IMR-90 (cell line): ENCODE measurements around the gene SPATA33. TPM values are rescaled to one million over a fixed set of nuclear protein-coding genes. Genes with fewer than 3 reads are reported as not detected.

Experiments used
- ATAC-seq: fragments of 200-7000 bp; cut with Tn5 transposase; 2 replicates; pipeline ENCODE4 v1.9.1; 2020; ENCODE audit warnings: low read depth, mild to moderate bottlenecking, moderate library complexity
- BruUV-seq: library from RNA; stranded (reverse); fragments of 400-500 nt; replicated peaks from 2 replicates; lab custom pipeline; 2021; lab: Mats Ljungman, UMichigan
- CTCF ChIA-PET: fragments of 300-600 bp; formaldehyde crosslinking; extraction: SDS; loops from one replicate; lab custom pipeline; 2021; ENCODE audit warnings: antibody characterized with exemption; lab: Yijun Ruan, JAX
- POLR2A ChIA-PET: fragments of 300-600 bp; sonication (Branson Sonifier 250); formaldehyde crosslinking; loops from one replicate; lab custom pipeline; 2022; ENCODE audit warnings: antibody characterized with exemption; ENCODE audit not compliant: unreplicated experiment; lab: Charles Lee
- DNase-seq: peaks from one replicate; pipeline ENCODE4 v3.0.0; 2013
- H2AFZ ChIP-seq: replicated peaks from 2 replicates; pipeline ENCODE3; 2013; ENCODE audit warnings: low read length, mild to moderate bottlenecking; ENCODE audit not compliant: poor library complexity
- H2AK5ac ChIP-seq: 2 replicates; pipeline ENCODE4 v1.6.1; 2013; ENCODE audit warnings: low read depth, low read length, inconsistent platforms
- H2AK9ac ChIP-seq: replicated peaks from 2 replicates; pipeline ENCODE3; 2013; ENCODE audit warnings: mild to moderate bottlenecking, low read depth, low read length, moderate library complexity; ENCODE audit not compliant: poor library complexity
- H2BK120ac ChIP-seq: 2 replicates; pipeline ENCODE4 v1.6.1; 2013; ENCODE audit warnings: low read depth, low read length, inconsistent platforms
- H2BK15ac ChIP-seq: 3 replicates; pipeline ENCODE4 v1.6.1; 2013; ENCODE audit warnings: low read depth, low read length, inconsistent platforms
- H2BK20ac ChIP-seq: 2 replicates; pipeline ENCODE4 v1.6.1; 2013; ENCODE audit warnings: low read depth, mild to moderate bottlenecking, inconsistent platforms, low read length, moderate library complexity
- H2BK5ac ChIP-seq: 2 replicates; pipeline ENCODE4 v1.6.1; 2013; ENCODE audit warnings: mild to moderate bottlenecking, low read depth, low read length, inconsistent platforms; ENCODE audit not compliant: poor library complexity, severe bottlenecking
- H3K14ac ChIP-seq: replicated peaks from 2 replicates; pipeline ENCODE4 v1.6.1; 2013; ENCODE audit warnings: low read depth, low read length, inconsistent platforms
- H3K18ac ChIP-seq: 2 replicates; pipeline ENCODE4 v1.6.1; 2013; ENCODE audit warnings: low read depth, low read length, control low read depth
- H3K23ac ChIP-seq: 2 replicates; pipeline ENCODE4 v1.6.1; 2013; ENCODE audit warnings: low read depth, low read length, inconsistent platforms
- H3K27ac ChIP-seq: 2 replicates; pipeline ENCODE4 v1.5.1; 2013; ENCODE audit warnings: mild to moderate bottlenecking, control low read depth, low read length; ENCODE audit not compliant: insufficient read depth
- H3K27me3 ChIP-seq: 2 replicates; pipeline ENCODE4 v1.6.1; 2013; ENCODE audit warnings: low read length; ENCODE audit not compliant: control insufficient read depth, insufficient read depth
- H3K36me3 ChIP-seq: 2 replicates; pipeline ENCODE4 v1.6.1; 2013; ENCODE audit warnings: low read length, mixed read lengths; ENCODE audit not compliant: control insufficient read depth, insufficient read depth
- H3K4ac ChIP-seq: 2 replicates; pipeline ENCODE4 v1.6.1; 2013; ENCODE audit warnings: low read depth, low read length, inconsistent platforms
- H3K4me1 ChIP-seq: 2 replicates; pipeline ENCODE4 v1.6.1; 2013; ENCODE audit warnings: low read length, mixed read lengths; ENCODE audit not compliant: control insufficient read depth, insufficient read depth
- H3K4me2 ChIP-seq: 2 replicates; pipeline ENCODE4 v1.6.1; 2013; ENCODE audit warnings: low read depth, mild to moderate bottlenecking, control low read depth, low read length, moderate library complexity
- H3K4me3 ChIP-seq: 2 replicates; pipeline ENCODE4 v1.5.1; 2013; ENCODE audit warnings: low read depth, mild to moderate bottlenecking, control low read depth, low read length, moderate library complexity; ENCODE audit not compliant: insufficient read depth
- H3K56ac ChIP-seq: 2 replicates; pipeline ENCODE4 v1.6.1; 2013; ENCODE audit warnings: low read length, inconsistent platforms; ENCODE audit not compliant: insufficient read depth; ENCODE audit errors: extremely low read depth
- H3K79me1 ChIP-seq, 2 experiments: 2 replicates each; pipeline ENCODE4 v1.6.1; 2013; ENCODE audit warnings: low read length in 2 of 2, inconsistent platforms in 1 of 2, low read depth in 1 of 2
- H3K9ac ChIP-seq: 2 replicates; pipeline ENCODE4 v1.6.1; 2013; ENCODE audit warnings: low read depth, low read length, control low read depth
- H3K9me1 ChIP-seq: 2 replicates; pipeline ENCODE4 v1.6.1; 2013; ENCODE audit warnings: low read length, inconsistent platforms; ENCODE audit not compliant: insufficient read depth
- H3K9me3 ChIP-seq: 2 replicates; pipeline ENCODE4 v1.6.1; 2013; ENCODE audit warnings: low read length; ENCODE audit not compliant: control insufficient read depth, insufficient read depth
- H4K20me1 ChIP-seq: 2 replicates; pipeline ENCODE4 v1.6.1; 2013; ENCODE audit warnings: low read length, inconsistent platforms; ENCODE audit not compliant: insufficient read depth
- H4K5ac ChIP-seq: 2 replicates; pipeline ENCODE4 v1.6.1; 2013; ENCODE audit warnings: mild to moderate bottlenecking, low read depth, low read length, control low read depth
- H4K8ac ChIP-seq, 2 experiments: 2 replicates each; pipeline ENCODE4 v1.6.1; 2013; ENCODE audit warnings: low read depth in 2 of 2, low read length in 2 of 2, control low read depth in 1 of 2, inconsistent platforms in 1 of 2
- H4K91ac ChIP-seq: 2 replicates; pipeline ENCODE4 v1.6.1; 2013; ENCODE audit warnings: low read depth, low read length, inconsistent platforms; ENCODE audit not compliant: insufficient read depth
- CTCF ChIP-seq: conservative IDR thresholded peaks from 2 replicates; pipeline ENCODE4 v1.5.1; 2012; ENCODE audit warnings: mild to moderate bottlenecking, low read depth, low read length, improper control_type of control experiment
- ELK1 ChIP-seq: fragments of 150-350 bp; IDR thresholded peaks from 2 replicates; pipeline ENCODE4 v1.6.1; 2016; ENCODE audit warnings: low read depth, mild to moderate bottlenecking, low read length, moderate library complexity, borderline replicate concordance
- MAFK ChIP-seq: IDR thresholded peaks from 2 replicates; pipeline ENCODE4 v1.6.1; 2012; ENCODE audit warnings: low read depth, low read length, improper control_type of control experiment
- MAZ ChIP-seq: IDR thresholded peaks from 2 replicates; pipeline ENCODE4 v1.6.1; 2012; ENCODE audit warnings: low read depth, mild to moderate bottlenecking, low read length, improper control_type of control experiment, moderate library complexity, borderline replicate concordance
- NFE2L2 ChIP-seq: fragments of 150-350 bp; IDR thresholded peaks from 2 replicates; pipeline ENCODE4 v1.6.1; 2016; ENCODE audit warnings: low read depth, mild to moderate bottlenecking, low read length
- POLR2A ChIP-seq: IDR thresholded peaks from 2 replicates; pipeline ENCODE4 v1.6.1; 2012; ENCODE audit warnings: mild to moderate bottlenecking, low read depth, low read length
- RAD21 ChIP-seq: IDR thresholded peaks from 2 replicates; pipeline ENCODE4 v1.6.1; 2012; ENCODE audit warnings: low read length, improper control_type of control experiment
- RCOR1 ChIP-seq: IDR thresholded peaks from 2 replicates; pipeline ENCODE4 v1.6.1; 2012; ENCODE audit warnings: mild to moderate bottlenecking, low read length, improper control_type of control experiment; ENCODE audit not compliant: insufficient replicate concordance
- RFX5 ChIP-seq: IDR thresholded peaks from 2 replicates; pipeline ENCODE4 v1.8.0; 2012; ENCODE audit warnings: low read depth, mild to moderate bottlenecking, low read length, moderate library complexity
- SMC3 ChIP-seq: fragments of 150-350 bp; IDR thresholded peaks from 2 replicates; pipeline ENCODE4 v1.6.1; 2016; ENCODE audit warnings: low read depth, mild to moderate bottlenecking, antibody characterized with exemption, low read length, moderate library complexity
- USF2 ChIP-seq: fragments of 150-350 bp; IDR thresholded peaks from 2 replicates; pipeline ENCODE4 v1.6.1; 2017; ENCODE audit warnings: mild to moderate bottlenecking, antibody characterized with exemption, low read length, low read depth
- WGBS, 2 experiments: methylation state at CpG; one replicate each; pipeline versions ENCODE4 v1.1.5 to v1.1.7; 2013; ENCODE audit warnings: missing lambda C conversion rate in 2 of 2; ENCODE audit not compliant: insufficient read length in 1 of 2; ENCODE audit errors: extremely low coverage in 2 of 2; 5-methylcytosine and 5-hydroxymethylcytosine counted together
- dilution Hi-C: fragments of 300-500 bp; cut with HindIII; formaldehyde crosslinking; loops from one replicate; pipeline ENCODE4 v1.14.3; 2018; ENCODE audit warnings: low sequenced_read_pairs; ENCODE audit not compliant: unreplicated experiment
- in situ Hi-C: fragments of 300-500 bp; cut with MboI; formaldehyde crosslinking; loops from 3 replicates; pipeline ENCODE4 v1.14.3; 2019; ENCODE audit warnings: low sequenced_read_pairs, inconsistent platforms, mixed read lengths
- intact Hi-C: fragments of 100-400 bp; cut with micrococcal nuclease; formaldehyde crosslinking; loops from 2 replicates; pipeline ENCODE4 v1.10.0; 2022
- polyA plus RNA-seq, 3 experiments: library from polyadenylated mRNA; depleted of rRNA; stranded (reverse); fragments of >200 nt; gene quantifications; 2 replicates each; pipeline ENCODE4 v1.2.3, GENCODE V29; 2012; ENCODE audit warnings: low replicate concordance in 1 of 3
- total RNA-seq: library from RNA; depleted of rRNA; stranded (reverse); fragments of >200 nt; gene quantifications from 2 replicates; pipeline ENCODE4 v1.2.3, GENCODE V29; 2012

The SPATA33 gene
- total and polyA plus RNA-seq, 2 of the 4 experiments (the other 2 are of a cell fraction), result 0.90 to 3.4 TPM

- ChIA-PET CTCF (no interaction called here), POLR2A (no interaction called here)
- Histone ChIP-seq H2AK5ac (no peak overlapping the region), H2BK5ac (no peak overlapping the region), H3K27ac (no peak overlapping the region), H2BK120ac (no peak overlapping the region), H3K9me3 (no peaks in the 10 kb centered on the region), H3K4ac (no peak overlapping the region), H3K4me3 (no peak overlapping the region), H3K9ac (no peak overlapping the region), H3K27me3 (peaks cover 43% of the 10 kb centered on the region), H3K9me1 (no peaks in the 10 kb centered on the region), H4K91ac (no peak overlapping the region), H3K14ac (no peak overlapping the region), H2BK15ac (no peak overlapping the region), H2BK20ac (no peak overlapping the region), H2AK9ac (no peak overlapping the region), H3K4me1 (peaks cover 2% of the 10 kb centered on the region; the same call in 1 of the 2 replicates), H3K56ac (no peak overlapping the region), H3K36me3 (no peaks in the 10 kb centered on the region), H3K18ac (no peak overlapping the region), H2AFZ (peak overlapping the region; percentile 48), H3K79me1 (no peaks in the 10 kb centered on the region), H4K5ac (no peak overlapping the region), H3K4me2 (no peak overlapping the region), H3K23ac (no peak overlapping the region), H4K8ac (no peak overlapping the region), H4K20me1 (no peaks in the 10 kb centered on the region)
- WGBS, 2 experiments, result 73% methylated on average over 16 of the region's 28 CpGs; no CpG with 5 or more reads in 1 of the 2 experiments
- in situ Hi-C loops (no loop called here), dilution Hi-C loops (no loop called here), intact Hi-C loops (no loop called here)
- DNase-seq (no peak), ATAC-seq (no peak)
- no TSS peak for BruUV-seq
- TF ChIP-seq RAD21 (no peak), USF2 (no peak), MAFK (no peak), SMC3 (no peak), POLR2A (no peak), CTCF (no peak), NFE2L2 (no peak), RCOR1 (no peak), RFX5 (no peak), ELK1 (no peak), MAZ (no peak)
Measured at GRCh38 chr16:89623511-89624261, 34.0 kb upstream of the SPATA33 start.
